ENCODE data around the gene PNPT1.
"Not testable (repeated sequence)": the region's sequence is repeated elsewhere in the genome, so short reads cannot be mapped to it uniquely, and the experiment has no call there.

The PNPT1 gene

DNA sequence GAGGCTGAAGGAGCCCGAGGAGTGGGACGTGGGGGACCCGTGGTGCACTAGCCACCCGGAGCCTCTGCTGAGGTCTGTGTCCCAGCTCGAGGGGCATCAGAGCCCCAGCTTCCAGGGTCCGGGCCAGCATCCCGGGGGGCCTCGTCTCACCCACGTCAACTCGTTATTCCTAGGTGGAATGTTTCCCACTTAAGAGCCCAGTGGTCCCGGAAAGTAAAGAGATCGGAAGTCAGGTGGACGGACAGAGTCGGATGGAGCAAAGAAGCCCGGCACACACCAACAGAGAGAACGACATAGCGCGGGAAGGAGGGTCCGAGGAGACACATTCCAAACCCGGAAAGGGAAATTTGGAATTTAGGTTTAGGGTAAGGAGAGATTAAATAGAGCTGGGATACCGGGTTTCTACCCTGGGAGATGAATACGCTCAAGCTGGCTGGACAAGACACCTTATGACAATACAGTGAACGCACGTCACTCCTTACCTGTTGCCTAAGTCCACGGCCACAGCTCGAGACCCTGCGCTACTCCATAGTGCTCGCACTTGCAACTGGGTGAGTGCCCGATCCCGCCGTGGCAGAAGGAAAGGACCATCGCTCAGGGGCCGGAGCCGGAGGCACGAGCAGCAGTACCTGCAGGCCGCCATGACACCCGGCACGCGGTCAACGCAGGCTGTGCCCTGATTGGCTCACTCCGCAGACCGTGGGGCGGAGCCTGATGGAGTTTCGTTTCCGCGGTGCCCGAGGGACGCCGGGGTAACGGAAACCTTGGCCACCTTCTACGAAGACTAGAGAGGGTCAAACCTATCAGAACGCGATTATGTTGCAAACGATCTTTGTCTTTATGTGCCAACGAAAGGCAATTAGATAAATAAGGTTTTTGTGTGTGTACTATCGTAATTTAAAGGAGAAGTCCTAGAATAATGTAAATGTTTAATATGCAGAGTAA, at the start of gene PNPT1:
Gene PNPT1 (minus strand): TSS at position 664 of the 945 bp plus-strand sequence. CDS start 21 bp downstream, at position 643.
- DNase-seq = peak; percentile 91 to 95

DNA sequence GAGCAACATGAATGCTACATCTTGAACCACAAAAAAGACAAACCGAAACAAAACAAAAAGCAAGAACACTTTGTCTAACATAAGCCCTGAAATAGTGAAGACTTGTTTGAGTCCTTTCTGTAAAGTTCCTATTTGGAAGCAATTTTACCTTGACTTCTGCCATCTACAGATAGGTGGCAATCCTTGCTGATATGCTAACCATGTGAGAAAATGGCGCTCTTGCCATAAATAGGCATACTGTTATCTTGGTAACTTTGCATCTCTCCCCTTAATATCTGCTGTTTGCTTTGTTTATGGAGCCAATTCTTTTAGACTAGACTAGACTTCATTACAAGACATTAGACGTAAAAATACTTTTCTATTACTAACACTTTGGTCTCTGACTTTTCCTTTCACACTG, 49.4 kb upstream of the PNPT1 start:
- DNase-seq = no peak

DNA sequence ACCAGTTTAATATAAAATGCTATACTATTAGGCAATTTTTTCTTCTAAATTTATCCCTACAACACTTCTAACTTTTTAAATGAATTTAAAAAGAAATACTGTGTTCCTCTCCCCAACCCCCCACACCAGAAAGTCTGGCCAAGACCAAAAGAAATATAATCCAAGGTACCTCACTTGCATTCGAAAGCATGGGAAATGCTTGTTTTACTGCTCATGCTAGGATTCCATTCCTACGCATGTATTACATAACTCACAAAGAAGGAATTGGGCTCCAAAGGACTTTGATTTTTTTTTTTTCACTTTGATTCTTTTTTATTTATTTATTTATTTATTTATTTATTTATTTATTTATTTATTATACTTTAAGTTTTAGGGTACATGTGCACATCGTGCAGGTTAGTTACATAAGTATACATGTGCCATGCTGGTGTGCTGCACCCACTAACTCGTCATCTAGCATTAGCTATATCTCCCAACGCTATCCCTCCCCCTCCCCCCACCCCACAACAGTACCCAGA, 42.4 kb upstream of the PNPT1 start:
- not testable (repeated sequence) for DNase-seq

DNA sequence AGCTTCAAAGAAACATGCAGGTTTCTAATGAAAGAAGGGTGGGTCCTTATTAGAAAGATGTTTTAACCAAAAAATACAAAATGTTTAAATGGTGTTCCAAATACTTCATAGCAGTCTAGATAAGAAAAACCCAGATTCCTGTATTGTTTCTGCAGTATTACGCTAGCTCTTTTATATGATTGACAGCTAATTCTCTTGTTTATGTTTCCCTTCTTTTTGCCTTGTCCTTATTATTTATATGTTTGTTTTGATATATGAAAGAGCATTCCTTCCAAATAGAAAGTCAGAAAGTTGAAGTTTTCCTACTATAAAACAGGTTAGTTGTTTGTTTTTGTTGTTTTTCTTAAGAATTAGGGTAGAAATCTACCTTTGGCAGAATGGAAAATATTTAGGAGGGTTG, 41.1 kb upstream of the PNPT1 start:
- no peak for DNase-seq

DNA sequence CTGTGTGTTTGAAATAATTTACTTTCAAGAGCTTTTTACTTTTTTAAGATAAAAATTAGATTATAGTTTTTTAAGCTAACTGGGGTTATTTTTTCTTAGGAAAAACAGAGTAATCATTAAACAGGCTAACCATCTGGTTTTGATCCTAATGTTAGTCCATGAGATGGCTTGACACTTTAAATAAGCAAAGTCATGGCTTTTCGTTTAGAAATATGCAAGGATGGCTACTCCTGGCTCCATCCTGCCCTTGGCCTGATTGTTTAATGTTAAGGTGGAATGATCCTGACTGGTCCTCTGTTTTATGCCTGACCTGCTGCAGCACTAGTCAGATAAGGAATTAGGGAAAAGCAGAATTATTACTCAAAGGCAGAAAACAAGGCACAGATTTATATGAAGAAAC, 39.7 kb upstream of the PNPT1 start:
- no peak for DNase-seq

DNA sequence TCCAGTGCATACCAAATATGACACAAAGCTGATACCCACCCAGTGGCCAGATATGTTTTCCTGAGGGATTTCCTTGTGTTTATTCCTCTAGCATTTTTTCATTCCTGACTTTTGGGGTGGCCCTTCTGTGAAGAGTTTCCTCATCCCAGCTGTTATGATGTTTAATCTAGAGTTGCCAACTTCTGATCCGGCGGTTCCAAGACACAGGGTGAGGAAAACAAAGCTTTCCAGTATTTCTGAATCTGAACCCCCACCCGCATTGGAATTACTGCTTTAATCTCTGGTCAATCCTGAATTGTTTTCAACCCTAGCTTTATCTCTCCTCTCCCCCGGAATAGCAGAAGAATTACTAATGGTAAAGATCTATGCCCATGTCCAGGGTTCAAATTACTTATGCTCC, 39.2 kb upstream of the PNPT1 start:
- no peak for DNase-seq

DNA sequence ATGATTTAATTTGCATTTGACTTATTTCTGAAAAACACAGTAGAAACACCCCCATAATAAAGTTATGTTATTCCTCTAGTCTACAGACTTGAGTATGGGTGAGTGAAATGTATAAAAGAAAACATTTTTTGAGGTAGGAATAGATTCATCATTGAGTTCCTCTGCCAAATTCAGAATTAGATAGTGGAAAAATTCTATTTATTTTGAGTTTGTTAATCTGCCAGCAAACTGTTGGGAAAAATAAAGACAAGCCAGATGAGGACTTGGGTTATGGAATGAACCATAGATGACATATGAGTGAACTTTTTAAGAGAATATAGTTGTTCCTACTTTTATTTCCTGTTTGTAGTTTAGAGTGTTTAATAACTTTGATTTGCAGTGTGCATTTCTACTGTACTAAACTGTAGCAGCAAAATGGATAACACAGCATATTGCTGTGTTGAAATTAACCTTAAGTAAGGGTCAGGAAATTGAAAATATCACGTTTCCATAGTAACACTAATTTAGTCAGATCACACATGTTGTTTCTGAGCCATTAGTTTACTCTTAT, 35.6 kb upstream of the PNPT1 start:
- no peak for DNase-seq

DNA sequence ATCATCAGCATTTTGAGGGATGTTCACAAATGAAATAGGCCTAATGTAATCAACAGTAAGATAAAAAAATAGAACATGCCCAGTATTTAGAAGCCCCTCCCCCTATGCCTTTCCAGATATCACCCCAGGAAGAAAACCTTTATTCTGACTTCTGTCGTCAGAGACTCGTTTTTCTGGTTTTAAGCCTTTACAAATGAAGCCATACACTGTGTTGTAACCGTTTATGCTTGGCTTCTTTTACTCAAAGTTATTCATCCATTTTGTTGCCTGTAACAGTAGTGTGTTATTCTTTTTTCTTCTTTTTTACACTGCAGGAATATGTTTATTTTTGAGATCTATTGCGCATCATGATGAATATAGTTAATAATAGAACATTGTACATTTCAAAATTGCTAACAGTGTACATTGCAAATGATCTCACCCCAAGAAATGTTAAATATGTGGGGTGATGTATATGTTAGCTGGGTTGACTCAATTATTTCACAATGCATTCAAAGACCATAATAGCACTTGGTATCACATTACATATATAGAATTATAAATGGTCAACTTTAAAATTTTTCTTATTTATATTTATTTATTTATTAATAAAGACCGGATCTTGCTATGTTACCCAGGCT, 28.1 kb upstream of the PNPT1 start:
- no peak for DNase-seq

DNA sequence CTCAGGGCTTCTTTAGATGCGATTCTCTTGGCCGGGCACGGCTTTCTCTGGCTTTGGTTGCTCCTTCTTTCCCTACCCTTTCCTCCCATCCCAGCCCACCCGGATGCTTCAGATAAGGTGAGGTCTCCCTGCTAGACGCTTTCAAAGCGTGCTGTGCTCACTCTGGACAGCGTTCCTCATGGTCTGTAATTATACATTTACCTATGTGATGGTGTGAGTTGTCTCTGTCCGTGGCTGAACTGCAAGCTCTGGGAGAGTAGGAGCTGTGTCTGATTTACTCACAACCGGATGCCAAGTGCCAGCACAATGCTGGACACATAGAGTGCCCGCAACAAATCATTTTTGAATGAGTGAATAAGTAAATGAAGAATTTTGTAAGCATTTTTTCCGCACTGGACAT, 26.8 kb upstream of the PNPT1 start:
- DNase-seq = no peak

DNA sequence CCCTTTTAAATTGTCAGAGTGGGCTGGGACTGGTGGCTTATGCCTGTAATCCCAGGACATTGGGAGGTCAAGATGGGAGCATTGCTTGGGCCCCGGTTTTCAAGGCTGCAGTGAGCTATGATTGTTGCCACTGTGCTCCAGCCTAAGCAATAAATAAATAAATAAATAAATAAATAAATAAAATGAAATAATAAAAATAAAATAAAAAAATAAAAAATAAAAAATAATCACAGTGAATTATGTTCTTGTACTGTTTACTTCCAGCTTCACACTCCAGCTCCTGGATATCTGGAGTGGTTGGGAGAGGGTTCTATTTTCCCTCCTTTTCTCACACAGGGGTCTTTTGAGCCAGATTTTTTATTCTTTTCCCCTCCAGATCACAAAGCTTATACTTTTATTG, 26.2 kb upstream of the PNPT1 start:
- DNase-seq = no peak

DNA sequence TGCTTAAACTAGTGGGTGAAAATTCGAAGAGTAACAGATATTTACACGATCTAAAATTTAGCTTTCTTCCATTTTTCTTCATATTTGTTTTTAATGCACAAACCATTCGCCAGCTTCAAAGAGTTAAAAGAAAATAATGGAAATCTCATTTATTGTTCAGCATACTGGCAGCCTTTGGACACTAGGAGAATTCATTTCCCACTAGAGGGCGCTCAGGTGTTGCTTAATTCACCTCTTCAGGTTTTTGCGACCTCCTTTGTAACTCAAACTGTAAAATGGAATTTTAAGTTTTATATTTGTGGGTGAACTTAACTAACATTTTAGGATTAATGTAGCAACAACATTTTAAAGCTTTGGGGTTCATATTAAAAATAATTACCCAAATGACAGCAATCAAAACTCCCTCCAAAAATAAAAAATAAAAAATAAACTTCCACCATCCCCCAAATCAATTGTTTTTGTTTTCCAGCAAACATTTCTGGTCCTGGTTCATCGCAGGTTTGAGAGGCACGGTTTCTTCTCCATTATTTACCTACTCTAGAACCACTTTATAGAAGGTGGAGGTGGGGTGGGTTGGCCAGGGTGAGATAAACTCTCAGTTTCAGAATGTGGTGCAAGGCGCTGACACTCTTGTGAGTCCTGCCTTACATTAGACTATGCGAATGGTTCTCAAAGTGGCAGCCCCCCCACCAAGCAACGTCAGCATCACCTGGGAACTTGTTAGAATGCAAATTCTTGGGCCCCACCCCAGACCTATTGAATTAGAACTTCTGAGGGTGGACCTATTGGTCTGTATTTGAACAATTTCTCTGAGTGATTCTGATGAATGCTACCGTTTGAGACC, 24.7 kb upstream of the PNPT1 start:
- peak; percentile 40 to 72 for DNase-seq

DNA sequence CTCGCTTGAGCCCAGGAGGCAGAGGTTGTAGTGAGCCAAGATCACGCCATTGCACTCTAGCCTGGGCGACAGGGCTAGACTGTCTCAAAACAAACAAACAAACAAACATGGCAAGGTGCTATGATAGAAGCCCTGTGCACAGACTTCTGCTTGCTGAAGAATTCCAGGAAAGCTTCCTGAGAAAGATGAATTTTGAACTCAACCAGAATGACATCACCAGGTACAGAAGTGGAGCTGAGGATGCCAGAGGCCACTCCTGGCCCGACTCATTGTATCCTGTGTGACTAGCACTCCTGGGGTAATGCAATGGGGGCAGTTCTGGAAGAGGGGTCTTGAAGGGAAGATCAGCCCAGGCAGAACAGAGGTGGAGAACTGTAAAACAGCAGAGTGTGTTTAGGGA, 22.0 kb upstream of the PNPT1 start:
- DNase-seq = no peak

DNA sequence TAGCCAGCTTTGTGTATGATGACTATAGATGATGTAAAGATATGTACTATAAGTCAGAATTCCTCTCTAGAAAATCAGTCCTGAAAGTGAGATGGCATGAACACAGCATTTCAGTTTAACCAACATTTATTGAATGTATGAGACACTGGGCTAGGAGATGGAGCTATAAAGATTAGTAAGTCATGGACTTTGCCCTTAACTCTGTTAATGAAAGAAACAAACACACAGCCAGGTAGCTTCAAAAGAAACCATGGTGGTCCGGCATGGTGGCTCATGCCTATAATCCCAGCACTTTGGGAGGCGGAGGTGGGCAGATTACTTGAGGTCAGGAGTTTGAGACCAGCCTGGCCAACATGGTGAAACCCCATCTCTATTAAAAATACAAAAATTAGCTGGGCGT, 21.5 kb upstream of the PNPT1 start:
- DNase-seq = not testable (repeated sequence)

DNA sequence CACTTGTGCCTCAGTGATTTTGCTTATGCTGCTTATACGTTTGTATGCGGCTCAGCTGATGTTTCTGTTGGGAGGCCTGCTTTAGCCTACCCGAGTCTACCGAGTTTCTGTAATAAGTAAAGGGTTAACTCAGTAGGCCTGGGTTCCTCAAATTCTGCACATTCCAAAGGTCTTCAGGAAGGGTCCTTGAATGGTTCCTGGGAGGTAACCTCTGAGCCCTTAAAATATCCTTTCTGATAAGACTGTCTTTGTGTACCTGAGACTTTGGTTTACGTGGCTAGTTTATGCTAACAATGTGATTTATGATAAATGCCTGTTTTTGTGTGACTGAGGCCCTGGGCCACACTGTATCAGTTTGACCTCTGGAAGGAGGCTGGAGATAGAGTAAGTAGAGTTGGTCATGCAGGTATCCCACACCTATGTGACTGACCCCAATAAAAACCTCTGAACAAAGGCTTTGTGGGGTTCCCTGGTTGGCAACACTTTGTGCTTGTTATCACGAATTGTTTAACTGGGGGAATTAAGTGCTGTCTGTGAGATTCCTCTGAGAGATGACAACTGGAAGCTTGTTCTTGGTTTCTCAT, 18.9 kb upstream of the PNPT1 start:
- no peak for DNase-seq

DNA sequence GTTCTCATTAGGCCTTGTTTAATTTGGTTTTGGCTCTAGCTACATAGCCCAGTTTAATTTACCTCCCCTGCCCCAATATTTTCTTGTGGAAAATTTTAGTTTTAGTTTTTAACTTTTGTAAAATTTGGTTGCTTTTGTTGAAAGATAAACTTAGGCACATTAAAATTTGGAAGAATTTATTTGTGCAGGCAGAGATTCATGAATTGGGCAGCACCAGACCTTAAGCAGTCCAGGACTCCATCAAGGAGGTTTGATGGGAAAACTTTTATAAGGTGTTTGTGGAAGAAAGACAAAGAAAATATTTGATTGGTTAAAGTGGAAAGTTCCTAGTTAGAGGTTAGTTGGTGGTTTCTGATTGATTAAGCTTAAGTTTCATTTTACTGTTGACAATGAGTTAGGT, 16.4 kb upstream of the PNPT1 start:
- no peak for DNase-seq

DNA sequence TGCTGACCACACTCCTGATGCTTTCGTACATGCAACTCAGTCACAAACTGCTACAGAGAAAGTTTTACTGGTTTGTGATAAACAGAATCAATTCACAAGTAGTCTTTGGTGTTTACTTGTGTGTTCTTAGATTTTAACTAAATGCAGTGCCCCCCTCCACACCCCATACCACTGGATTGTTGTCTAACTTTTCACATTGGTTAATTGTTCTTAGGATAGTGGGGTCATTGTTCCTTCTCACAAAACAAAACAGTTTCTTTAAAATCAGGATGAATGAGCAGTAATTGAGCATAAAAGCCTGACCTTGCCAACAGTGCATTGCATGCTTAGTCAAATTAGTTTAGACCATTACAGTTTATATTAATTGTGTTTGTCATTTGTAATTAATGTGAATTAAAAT, 14.1 kb upstream of the PNPT1 start:
- DNase-seq = no peak

DNA sequence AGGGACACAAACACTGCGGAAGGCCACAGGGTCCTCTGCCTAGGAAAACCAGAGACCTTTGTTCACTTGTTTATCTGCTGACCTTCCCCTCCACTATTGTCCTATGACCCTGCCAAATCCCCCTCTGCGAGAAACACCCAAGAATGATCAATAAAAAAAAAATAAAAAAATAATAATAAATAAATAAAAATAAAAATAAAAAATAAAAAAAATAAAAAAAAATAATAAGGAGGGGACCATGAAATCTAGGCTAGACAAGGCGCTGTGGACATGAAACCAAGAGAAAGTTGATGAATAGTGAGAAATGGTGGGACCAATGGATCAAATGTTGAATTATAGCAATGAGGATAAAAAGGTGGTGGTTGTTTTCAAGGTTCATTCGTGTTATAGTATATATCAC, 12.6 kb upstream of the PNPT1 start:
- DNase-seq = not testable (repeated sequence)

DNA sequence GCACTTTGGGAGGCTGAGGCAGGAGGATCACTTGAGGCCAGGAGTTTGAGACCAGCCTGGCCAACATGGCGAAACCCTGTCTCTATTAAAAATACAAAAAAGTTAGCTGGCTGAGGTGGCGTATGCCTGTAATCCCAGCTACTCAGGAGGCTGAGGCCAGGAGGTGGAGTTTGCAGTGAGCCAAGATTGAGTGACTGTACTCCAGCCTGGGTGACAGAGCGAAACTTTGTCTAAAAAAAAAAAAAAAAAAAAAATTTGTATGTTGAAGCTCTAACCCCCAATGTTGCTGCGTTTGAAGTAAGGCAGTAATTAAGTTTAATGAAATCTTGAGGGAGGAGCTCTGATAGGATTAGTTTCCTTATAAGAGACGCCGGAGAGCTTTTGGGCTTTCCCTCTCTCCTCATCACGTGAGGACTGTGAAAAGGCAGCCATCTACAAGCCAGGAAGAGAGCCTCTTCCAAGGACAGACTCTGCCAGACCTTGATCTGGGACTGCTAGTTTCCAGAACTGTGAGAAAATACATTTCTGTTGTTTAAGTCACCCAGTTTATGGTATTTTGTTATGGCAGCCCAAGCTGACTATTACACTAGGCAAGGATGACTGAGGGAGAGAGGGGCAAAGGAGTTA, 11.5 kb upstream of the PNPT1 start:
- DNase-seq = peak; percentile 15 to 66

DNA sequence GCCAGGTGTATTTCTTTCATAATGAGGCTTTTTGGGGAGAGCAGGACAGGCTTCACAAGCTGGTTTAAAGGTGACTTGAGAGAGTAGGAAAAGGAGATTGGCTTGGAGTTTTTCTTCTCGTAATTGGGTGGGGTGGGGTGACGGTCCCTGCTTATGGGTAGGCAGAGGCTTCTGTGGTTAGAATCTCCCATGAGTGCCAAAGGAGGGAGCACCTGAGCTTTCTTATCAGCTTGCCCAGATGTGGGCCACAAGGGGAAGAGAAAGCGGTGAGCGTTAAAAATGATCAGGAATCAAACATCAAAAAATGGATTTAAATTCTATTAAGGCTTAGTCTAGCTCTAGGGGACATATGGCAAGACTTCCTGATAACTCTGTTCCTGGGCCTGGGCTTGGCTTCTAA, 9.7 kb upstream of the PNPT1 start:
- DNase-seq = no peak

DNA sequence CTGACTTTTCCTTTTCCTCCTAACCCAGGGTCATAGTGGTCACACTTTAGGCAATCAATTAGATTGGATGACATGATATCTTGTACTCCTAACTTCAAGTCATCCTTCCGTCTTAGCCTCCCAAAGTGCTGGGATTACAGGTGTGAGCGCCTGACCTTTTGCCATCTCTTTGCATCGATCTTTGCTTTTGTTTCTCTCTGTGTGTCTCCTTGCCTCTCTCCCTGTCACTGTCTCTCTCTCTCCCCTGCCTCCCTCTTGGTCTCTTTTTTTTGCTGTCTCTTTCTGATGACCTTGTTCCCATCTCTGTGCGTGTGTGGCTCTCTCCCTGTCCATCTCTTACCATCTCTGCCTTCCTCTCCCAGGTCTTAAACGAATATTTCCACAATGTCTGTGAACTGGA, 904 bp downstream of the PNPT1 start:
- DNase-seq = not testable (repeated sequence)

DNA sequence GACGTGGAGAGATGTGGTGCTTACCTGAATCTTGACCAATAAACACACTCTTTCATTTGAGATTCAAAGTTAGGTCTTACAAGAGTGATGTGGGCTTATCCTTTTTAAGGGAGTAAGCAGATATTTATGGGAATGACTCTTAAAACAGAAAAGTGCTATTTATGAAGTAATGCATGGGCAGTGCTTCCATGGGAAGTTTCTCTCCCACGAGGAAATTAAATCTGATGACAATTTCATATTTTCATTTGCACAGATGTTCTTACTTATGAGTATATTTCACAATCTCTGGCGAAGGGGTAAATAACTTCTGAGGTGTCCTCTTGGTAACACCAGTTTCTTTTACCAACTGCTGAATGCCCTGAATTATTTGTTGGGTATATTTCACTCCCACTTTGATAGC, 21.0 kb downstream of the PNPT1 start:
- DNase-seq = no peak

DNA sequence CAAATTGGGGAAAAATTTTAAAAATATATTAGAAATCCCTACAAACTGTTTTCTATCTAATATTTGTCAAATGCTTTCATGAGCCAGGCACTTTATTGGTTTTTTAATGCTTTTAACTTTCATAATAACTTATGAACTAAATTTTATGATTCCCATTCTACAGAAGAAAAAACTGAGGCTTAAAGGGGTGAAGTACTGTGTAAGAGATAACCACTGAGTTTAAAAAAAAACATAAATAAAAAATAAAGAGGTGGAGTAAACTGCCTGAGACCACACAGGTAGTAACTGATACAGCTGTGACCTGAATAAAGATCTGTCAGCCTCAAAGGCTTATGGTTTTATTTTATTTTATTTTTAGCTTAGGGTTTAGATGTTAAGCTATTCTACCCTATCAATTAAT, 24.7 kb downstream of the PNPT1 start:
- no peak for DNase-seq
